HG03139 (cell line): Measurements from ENCODE around the gene TCEA2.

Experiments used
- ATAC-seq: cut with Tn5 transposase; IDR thresholded peaks from one replicate; pipeline ENCODE4 v1.9.1; 2021; ENCODE audit not compliant: unreplicated experiment

The TCEA2 gene

DNA sequence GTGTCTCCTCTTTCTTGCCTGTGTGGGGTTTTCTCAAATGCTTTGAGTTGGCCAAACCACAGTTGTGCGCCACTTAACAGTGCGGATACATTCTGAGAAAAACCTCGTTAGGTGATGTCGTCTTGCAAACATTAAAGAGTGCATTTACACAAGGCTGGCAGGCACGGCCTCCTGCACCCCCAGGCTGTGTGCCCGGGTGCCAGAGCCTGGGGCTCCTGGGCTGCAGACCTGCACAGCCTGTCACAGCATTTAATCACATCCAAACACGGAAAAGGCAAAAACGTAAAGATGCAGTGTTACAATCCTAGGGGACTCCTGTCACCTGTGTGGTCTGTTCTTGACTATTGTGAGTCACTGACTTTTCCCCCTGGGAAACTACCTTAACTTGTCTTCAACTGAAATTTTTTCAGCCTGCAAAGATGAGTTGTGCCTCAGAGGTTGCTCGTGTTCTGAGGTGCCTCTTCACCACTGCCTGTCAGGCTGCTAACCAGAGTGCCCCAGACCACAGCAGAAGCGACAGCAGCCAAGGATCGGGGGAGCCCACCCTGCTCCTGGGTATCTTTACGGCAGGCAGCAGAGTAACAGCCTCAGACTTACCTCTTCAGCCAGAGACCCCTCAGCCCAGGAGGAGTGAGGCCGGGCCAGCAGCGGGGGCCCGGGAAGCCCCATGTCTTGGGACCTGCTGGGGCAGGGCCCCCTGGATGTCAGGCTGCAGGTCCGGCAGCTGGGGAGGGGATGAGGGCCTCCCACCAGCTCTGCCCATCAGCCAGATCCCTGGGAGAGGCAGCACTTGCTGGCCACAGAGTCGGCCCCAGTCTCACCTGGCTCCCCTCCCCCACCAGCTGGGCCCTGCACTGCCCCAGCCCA lies 27.7 kb upstream of the TCEA2 start:
- ATAC-seq = no peak

DNA sequence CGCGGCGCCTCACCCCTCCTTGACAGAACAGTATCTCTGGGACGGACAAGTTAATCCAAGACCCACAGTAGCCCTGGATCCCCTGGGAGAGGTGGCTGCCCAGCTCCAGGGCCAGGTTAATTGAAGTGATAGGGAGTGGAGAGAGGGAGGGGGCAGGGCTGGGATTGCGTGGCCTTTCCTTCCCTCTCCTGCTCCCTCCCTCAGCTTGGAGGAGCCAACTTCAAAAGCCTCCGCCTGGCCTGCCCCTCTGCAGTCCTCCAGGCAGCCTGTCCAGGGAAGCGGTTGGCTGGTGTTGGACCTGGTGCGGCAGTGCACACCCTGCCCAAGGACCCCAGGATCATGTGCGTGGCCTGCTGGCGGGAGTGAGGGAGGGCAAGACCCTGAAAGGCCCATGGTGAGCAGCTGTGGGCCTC lies 27.1 kb upstream of the TCEA2 start, which contains the start of gene C20orf204:
C20orf204 (plus strand) TSS at position 250 of the 413 bp plus-strand sequence; CDS start at position 392, 142 bp downstream.
- no peak for ATAC-seq

DNA sequence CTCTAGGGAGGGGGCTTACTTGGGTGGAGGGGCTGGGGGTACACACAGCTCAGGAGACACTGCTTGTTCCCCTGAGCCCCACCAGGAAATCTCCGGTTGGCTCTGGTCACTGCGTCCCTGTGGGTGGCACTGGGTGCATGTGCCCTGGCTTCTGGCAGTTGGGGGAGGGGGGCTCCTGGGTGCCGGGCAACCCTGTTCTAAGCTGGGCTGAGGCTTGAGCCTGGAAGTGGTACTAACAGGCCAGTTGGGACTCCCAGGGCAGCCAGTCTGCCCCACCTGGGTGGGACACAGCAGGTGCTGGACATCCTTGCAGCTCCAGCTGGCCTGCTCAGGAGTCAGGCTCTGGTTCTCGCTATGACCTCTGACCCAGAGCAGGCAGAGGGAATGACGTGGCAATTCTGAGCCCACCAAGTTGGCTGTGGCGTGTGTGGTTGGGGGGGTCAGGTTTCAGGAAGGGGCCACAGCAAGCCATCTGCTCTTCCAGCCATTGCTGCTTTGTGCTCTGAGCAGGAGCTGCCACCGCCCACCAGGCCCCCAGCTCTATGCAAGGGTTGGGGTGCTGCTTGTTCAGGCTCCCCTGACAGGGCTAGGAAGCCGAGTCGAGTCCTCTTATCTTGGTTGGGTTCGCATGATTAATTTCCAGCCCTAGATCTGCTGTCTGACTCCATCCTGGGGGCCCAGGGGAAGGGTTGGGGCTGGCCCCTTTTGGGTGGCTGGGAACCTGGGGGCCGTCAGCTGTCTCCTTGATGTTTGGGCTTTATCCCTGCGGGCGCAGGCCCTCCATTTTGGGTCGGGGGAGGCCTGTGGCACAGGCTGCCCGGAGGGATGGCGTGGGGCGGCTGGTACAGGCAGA lies 26.4 kb upstream of the TCEA2 start:
- ATAC-seq = no peak

DNA sequence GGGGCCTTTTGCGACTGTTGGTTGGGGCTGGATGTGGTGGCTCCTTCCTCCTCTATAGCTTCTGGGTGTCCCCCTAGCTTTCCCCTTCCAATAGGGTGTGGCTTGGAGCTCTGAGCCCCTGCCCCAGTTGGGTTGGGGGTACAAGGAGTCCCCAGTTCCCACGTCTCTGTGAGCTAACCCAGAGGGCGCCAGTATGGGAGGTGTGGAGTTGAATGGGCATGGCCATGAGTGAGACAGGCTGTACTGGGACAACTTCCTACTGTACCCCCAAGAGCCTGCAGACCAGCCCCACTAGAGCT lies 25.9 kb upstream of the TCEA2 start:
- ATAC-seq = no peak

DNA sequence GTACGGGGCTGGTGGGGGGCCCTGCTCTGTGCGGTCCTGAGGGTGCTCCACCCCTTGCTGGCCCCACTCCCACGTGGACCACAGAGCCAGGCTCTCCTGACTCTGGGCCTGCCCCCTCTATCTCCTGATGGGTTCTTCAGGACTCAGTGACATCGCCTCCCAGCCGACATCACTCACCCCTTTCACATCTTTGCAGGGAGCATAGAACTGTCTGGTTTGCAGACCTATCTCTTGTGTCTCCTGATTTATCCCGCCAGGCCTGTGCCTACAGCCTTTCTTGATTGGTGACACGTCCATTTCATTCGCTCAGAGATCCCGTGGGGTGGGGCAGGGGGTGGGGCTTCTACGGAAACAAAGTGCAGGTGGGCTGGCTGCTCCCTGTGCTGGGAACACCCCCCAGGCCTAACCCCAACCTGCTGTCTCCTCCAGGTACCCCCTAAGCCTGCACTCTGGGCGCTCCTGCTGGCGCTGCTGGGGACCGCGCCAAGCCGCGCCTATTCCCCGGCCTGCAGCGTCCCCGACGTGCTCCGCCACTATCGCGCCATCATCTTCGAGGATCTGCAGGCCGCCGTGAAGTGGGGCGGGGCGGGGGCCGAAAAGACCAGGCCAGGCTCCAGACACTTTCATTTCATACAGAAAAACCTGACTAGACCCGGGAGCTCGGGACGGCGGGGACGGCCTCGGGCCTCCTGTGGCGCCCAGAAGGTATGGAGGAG lies 25.3 kb upstream of the TCEA2 start:
- ATAC-seq = no peak

DNA sequence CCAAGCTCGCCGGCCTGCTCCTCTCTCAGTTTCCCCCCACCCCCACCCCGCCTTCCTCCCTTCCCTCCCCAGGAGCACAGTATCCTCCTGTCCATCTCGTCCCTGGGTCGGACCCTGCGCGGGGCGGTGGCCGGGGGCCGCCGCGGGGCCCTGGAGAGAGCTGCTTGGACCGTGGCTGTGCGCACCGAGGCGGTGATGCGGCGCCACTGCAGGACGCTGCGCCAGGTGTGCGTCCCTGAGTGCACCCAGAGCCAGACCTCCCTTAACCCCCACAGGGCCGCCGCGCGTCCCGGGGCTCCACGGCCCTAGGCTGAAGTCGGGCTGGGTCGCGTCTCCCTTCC lies 24.8 kb upstream of the TCEA2 start:
- peak; percentile 22 for ATAC-seq

DNA sequence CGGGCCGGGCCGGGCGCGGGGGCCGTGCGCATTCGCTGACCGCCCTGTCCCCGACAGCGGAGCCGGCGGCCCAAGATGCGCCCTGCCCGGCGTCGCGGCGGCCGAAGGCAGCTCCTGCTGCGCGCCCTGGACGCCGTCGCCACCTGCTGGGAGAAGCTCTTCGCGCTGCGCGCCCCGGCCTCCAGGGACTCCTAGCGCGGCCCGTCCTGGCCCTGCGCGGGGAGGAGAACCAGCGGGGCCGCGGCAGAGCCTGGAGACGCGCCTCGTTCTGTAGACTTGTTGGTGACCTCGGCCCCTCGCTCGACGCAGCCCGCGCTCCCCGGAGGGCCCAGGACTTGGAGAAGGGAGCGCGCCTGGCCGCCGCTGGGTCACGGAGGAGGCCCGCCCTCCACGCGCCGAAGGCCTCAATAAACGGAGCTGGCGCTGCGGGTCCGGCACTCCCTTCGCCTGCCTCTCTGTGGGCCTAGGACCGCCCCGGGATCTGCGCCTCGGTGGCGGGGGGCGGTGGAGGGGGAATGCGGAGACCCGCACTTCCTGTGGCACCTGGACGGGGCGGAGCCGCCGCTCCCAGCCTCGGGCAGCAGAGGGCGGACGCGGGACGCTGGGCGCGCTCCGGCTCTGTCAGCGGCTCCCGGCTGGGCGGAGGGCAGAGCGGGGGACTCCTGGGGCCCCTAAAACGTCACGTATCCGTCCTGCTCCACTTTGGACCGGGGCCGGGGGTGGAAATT lies 24.3 kb upstream of the TCEA2 start:
- peak; percentile 36 for ATAC-seq

DNA sequence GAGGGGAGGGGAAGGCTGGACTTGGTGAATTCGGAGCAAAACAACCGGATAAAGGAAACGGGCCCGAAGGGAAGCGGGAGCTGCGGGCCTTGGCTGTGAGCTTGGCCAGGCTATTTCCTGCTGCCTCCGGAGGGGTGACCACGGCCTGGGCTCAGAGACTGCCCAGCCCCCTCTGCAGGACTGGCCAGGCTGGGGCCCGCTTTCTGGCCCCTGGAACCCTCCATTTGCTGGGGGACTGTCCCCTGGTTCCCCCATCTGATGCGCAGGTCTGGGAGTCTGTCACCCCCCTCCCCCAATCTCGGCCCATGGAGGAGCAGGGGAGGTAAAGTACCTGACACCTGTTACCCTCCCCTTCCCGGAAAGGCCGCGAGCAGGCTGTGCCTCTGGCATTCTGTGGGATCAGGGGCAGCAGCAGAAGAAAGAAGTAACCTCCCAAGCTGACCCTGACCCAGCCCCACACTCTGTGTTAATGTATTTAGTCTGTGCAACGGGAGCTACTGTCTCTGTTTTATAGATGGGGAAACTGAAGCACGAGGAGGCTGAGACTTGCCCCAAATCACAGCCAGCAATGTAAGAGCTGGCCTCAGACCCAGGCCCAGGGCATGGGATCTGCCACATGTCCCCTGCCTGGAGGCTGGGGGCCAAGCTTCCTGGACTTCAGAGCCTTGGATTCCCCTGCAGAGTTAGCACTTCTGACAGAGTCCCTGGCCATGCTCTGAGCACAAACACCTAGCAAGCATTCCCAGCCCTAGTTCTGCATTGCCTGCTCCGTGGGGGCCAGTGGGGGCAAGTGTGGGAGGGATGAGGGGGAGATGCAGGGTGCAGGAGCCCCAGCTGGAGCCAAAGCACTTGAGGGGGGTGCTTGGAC lies 23.5 kb upstream of the TCEA2 start:
- ATAC-seq = no peak

DNA sequence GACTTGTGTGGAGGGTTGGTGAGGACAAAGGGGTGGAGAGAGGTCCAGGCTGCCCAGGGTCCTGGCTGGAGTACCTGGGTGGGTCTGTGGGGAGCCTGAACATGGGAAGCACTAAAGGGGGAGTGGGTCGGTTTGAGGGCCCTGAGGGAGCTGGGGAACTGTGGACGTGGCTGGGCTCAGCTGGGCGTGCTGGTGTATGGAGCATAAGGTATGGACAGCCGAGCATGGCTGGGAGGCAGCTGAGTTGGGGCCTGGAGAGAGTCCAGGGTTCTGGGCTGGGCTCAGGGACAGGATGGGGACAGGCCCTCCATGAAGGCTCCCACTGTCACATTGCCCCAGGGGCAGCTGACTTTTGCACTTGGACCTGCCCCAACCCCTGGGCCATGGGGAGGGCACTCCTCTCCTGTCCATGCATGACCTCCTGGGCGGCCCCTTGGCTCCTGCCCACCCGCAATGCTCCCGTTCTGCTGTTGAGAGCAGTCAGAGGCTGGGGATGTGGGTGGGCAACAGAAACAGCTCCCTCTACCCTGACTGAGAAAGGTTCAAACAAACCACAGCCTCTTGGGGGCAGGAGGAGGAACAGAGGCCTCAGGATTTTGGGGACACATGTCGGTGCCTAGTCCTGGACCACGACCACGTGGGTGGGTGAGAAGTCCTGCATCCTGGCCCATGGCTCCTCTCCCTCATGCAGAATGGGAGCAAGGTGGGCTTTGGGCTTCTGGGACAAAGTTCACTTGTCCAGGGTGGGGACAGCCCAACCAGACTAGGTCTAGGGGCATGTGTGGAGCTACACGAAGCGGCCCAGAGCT lies 22.6 kb upstream of the TCEA2 start:
- ATAC-seq = no peak

DNA sequence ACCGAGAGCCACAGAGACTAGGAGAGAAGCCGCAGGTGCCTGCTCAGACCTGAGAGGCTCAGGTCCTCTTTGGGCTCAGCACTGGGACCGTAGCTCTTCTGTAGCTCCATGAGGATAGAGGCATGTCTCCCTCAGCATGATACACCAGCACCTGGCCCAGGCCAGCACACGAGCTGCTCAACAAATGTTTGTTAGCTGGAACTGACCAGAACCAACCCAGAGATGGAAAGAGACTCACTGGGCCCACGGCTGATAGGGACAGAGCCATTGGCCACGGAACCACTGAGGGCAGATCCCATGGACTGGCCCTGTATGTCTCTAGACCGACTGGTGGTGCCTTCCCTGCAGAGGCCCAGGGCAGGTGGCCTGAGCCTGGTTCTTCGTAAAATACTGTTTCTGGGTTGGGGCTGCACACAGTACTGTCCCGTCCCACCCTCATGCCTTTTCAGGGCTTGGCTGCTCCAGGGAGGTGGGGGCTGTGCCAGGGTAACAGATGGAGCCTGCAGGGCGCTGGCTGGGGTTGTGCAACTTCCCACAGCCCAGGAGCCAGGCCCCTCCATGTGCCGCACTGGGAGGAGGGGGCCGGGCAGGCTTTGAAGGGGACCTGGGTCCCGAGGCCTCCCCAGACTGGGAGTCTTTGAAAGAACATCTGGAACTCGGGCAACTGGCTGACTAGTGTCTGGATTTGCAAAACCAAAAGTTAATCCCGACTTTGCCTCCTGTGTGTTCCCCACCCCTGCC lies 21.8 kb upstream of the TCEA2 start:
- ATAC-seq = no peak

DNA sequence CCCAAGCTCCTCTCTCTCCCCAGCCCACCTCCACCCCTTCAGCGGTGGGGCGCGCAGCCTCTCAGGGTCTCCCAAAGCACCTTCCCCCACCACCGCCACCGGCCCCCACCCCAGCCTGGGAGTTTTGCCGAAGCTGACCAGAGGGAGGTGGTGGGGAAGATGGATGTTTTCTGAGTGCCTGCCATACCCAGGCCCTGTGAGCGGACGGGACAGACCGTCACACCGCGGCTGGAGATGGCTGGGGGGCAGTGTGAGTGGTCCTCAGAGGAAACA lies 21.3 kb upstream of the TCEA2 start:
- ATAC-seq = no peak

DNA sequence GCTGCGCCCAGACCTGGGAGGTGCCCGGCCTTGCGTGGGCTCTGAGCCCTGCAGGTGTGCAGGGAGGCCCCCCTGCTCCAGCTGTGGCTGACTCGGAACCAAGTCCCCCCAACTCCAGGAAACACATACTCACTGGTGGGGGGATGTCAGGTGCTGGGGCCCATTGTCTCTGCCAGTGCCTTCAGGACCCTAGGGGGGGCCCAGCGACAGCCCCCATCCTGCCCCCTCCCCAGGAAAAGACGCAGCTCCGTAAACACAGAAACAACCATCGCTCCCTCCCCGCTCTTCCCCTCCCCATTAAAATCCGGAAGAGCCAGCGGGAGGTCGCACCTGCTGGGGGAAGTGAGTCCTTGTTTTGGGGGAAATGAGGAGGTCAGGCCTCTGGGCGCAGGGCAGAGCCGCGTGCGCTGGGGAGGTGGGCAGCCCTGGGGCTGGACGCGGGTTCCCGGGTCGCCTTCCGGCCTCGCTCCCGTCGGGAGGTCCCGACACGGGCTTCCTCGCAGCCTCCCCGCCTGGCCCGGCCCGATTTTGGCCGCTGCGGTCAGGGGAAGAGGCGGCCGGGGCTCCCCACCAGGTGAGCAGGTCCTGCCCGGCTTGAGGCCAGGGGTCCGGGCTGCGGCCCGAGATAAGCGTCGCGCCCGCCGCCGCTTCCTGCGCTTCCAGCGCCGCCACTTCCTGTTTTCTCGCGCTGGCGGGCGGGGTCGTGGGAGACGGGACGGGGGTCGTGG lies 20.8 kb upstream of the TCEA2 start:
- no peak for ATAC-seq

DNA sequence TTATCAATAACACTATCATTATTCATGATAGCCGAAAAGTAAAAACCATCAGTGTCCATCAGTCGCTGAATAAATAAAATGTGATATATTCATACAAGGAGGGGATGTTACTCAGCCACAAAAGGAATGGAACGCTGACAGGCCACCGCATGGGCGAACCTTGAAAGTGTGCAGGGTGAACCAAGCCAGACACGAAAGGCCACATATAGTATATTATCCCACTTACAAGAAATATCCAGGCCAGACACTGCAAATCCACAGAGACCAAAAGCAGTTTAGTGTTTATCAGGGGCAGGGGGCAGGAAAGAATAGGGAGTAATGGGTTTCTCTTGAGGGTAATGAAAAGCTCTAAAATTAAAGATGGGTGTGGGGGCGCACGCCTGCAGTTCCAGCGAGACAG lies 19.2 kb upstream of the TCEA2 start:
- ATAC-seq = no peak

DNA sequence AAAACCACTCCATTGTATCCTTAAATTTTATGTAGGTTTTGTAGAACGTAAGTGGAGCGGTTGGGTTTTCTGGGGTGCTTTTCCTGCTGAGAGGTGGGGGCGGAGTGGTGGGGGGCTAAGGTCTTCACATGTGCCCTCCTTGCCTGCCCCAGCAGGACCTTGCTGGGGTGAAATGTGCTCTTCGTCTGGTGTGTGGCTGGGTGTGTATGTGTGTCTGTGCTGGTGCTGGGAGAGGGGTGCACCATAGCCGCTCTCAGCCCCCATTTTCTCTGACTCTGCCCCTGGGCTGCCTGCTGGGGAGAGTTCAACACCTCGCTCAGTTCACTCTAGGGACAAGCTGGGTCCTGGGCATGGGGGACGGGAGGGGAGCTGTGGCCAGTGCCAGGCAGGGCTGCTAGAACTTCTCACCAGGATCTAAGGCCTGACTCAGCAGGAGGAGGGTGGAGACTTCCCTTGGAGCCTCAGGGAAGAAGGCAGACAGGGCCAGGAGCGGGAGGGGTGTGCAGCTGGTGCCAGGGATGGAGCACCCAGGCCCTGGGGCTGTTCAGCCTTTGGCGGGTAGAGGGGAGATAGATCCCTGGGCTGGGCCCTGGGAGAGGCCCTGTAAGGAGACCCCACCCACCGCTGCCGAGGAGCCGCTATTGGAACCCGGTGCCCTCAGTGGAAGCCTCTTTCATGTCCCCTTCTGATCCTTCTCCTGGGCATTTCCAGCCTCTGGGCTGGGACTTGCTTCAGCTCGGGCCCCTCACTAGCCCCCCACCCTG lies 18.3 kb upstream of the TCEA2 start:
- ATAC-seq = no peak

DNA sequence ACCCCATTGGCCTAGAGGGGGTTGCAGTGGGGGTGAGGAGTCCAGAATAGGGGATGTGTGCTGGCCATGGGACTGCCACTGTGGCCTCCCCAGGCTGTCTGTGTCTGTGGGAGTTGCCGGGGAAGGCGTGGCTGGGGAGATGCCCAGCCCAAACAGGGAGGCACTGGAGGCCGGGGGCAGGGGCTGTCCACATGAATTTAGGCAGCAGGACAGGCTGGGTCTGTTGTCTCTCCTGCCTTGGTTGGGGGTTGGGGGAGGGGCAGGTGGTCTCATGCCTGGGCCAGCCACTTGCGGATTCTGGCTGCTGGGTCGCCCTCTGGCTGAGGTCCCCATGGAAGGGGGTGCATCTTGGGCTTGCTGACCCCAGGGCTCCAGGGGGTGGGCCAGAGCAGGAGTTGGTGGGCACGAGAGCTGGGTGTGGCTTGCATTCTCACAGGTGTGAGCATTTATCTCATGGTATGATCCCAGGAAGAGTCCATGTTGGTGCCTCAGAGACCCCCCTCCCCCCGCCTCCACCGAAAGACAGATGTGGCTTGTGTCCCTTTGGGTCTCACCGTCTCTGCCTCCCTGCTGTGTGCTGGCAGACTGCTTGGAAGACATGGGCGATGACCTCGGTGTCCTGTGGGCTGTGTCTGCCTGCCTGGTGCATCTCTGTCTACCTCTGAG lies 17.5 kb upstream of the TCEA2 start:
- no peak for ATAC-seq

DNA sequence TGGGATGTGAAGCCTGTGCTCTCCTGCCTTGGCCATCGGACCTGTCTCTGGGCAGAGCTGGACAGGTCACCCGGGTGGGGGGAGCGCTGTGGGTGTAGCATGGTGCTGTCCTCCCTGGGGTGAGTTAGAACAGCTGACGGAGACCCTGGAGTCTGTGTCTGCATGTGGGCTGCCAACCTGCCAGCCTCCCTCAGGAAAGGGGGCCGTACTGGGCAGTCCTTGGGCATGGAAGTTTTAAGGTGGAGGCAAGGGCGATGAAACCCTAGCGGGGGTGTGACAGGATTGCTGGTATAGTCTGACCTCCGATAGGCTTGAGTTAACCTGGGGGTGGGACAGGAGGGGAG lies 16.0 kb upstream of the TCEA2 start:
- no peak for ATAC-seq

DNA sequence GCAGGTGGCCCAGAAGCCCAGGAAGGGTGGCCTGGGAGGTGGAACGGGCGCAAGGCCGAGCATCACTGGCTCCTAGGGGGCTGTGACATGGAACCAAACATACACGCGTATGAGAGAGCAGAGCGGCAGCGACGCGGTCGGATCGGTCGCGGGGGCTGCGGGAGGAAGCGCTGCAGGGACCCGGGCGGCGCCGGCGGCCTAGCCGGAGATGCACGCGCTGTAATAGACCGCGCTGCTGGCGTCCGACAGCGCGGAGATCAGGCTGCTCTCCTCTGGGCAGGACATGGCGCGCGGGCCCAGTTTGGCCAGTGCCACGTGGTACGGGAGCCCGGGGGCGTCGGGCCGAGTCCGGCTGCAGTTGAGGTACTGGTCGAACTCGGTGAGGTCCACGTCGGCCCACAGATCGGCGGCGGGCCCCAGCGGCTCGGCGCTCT lies 15.0 kb upstream of the TCEA2 start:
- no peak for ATAC-seq
